Renal cortical epithelial cell (primary cell): ENCODE results near the gene ATRNL1. TPM values are rescaled to one million over a fixed set of nuclear protein-coding genes. Genes with fewer than 3 reads are reported as not detected.
A peak's percentile ranks its signal among the peaks of the same experiment; 100 is the strongest.

Source experiments
- DNase-seq: peaks from one replicate; pipeline ENCODE4 v3.0.0-alpha.2; 2011; ENCODE audit warnings: low read depth
- total RNA-seq: library from RNA; depleted of rRNA; stranded (reverse); fragments of >200 nt; gene quantifications from 2 replicates; pipeline ENCODE4 v1.2.3, GENCODE V29; 2014

Gene ATRNL1
- total RNA-seq, 1 donor from 2014 or later, result 12.3 TPM

- no peak for DNase-seq
Measured at GRCh38 chr10:115604627-115605026, 511.5 kb downstream of the ATRNL1 start.

GRCh38 chr10:115606086-115606485, 512.9 kb downstream of the ATRNL1 start:
- no peak for DNase-seq

GRCh38 chr10:115606741-115607140, 513.6 kb downstream of the ATRNL1 start:
- no peak for DNase-seq

- peak; percentile 10 for DNase-seq
Measured at GRCh38 chr10:115624448-115624847, 531.3 kb downstream of the ATRNL1 start.

- no peak for DNase-seq
Measured at GRCh38 chr10:115628616-115629015, 535.5 kb downstream of the ATRNL1 start.

GRCh38 chr10:115638246-115638645, 545.1 kb downstream of the ATRNL1 start:
- no peak for DNase-seq

- DNase-seq, result no peak
Measured at GRCh38 chr10:115649217-115649616, 556.1 kb downstream of the ATRNL1 start.

- no peak for DNase-seq
Measured at GRCh38 chr10:115653473-115653872, 560.3 kb downstream of the ATRNL1 start.

GRCh38 chr10:115654961-115655360, 561.8 kb downstream of the ATRNL1 start:
- DNase-seq, result no peak

GRCh38 chr10:115657161-115657860, 564.1 kb downstream of the ATRNL1 start:
- no peak for DNase-seq

GRCh38 chr10:115659616-115660015, 566.5 kb downstream of the ATRNL1 start:
- DNase-seq, result no peak

- DNase-seq, result no peak
Measured at GRCh38 chr10:115660391-115660790, 567.2 kb downstream of the ATRNL1 start.

GRCh38 chr10:115662422-115662821, 569.3 kb downstream of the ATRNL1 start:
- no peak for DNase-seq

GRCh38 chr10:115665549-115665948, 572.4 kb downstream of the ATRNL1 start:
- DNase-seq, result peak; percentile 1

- no peak for DNase-seq
Measured at GRCh38 chr10:115674496-115674895, 581.3 kb downstream of the ATRNL1 start.

GRCh38 chr10:115696747-115697146, 603.6 kb downstream of the ATRNL1 start:
- DNase-seq, result no peak

- no peak for DNase-seq
Measured at GRCh38 chr10:115706026-115706425, 612.9 kb downstream of the ATRNL1 start.

- peak; percentile 36 for DNase-seq
Measured at GRCh38 chr10:115706488-115707076, 613.4 kb downstream of the ATRNL1 start.

GRCh38 chr10:115710136-115710535, 617.0 kb downstream of the ATRNL1 start:
- peak; percentile 16 for DNase-seq

- no peak for DNase-seq
Measured at GRCh38 chr10:115711306-115711705, 618.1 kb downstream of the ATRNL1 start.

GRCh38 chr10:115720121-115720520, 627.0 kb downstream of the ATRNL1 start:
- no peak for DNase-seq

- no peak for DNase-seq
Measured at GRCh38 chr10:115727129-115727528, 634.0 kb downstream of the ATRNL1 start.

GRCh38 chr10:115744089-115744488, 650.9 kb downstream of the ATRNL1 start:
- no peak for DNase-seq

- no peak for DNase-seq
Measured at GRCh38 chr10:115745943-115746342, 652.8 kb downstream of the ATRNL1 start.
